K562 treated with DMSO at 1 percent for 24 hours (cell line): ENCODE results near the gene KCNH2. TPM values are rescaled to one million over a fixed set of nuclear protein-coding genes. Genes with fewer than 3 reads are reported as not detected.

ENCODE experiments used
- total RNA-seq: library from RNA; unstranded; fragments of 300-600 nt; gene quantifications from 2 replicates; pipeline ENCODE4 v1.2.3, GENCODE V29; 2022; ENCODE audit warnings: low read depth; ENCODE audit not compliant: insufficient read depth

Gene KCNH2, protein sequence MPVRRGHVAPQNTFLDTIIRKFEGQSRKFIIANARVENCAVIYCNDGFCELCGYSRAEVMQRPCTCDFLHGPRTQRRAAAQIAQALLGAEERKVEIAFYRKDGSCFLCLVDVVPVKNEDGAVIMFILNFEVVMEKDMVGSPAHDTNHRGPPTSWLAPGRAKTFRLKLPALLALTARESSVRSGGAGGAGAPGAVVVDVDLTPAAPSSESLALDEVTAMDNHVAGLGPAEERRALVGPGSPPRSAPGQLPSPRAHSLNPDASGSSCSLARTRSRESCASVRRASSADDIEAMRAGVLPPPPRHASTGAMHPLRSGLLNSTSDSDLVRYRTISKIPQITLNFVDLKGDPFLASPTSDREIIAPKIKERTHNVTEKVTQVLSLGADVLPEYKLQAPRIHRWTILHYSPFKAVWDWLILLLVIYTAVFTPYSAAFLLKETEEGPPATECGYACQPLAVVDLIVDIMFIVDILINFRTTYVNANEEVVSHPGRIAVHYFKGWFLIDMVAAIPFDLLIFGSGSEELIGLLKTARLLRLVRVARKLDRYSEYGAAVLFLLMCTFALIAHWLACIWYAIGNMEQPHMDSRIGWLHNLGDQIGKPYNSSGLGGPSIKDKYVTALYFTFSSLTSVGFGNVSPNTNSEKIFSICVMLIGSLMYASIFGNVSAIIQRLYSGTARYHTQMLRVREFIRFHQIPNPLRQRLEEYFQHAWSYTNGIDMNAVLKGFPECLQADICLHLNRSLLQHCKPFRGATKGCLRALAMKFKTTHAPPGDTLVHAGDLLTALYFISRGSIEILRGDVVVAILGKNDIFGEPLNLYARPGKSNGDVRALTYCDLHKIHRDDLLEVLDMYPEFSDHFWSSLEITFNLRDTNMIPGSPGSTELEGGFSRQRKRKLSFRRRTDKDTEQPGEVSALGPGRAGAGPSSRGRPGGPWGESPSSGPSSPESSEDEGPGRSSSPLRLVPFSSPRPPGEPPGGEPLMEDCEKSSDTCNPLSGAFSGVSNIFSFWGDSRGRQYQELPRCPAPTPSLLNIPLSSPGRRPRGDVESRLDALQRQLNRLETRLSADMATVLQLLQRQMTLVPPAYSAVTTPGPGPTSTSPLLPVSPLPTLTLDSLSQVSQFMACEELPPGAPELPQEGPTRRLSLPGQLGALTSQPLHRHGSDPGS
- total RNA-seq, result 138 and 157 TPM in 2 replicates

DNA sequence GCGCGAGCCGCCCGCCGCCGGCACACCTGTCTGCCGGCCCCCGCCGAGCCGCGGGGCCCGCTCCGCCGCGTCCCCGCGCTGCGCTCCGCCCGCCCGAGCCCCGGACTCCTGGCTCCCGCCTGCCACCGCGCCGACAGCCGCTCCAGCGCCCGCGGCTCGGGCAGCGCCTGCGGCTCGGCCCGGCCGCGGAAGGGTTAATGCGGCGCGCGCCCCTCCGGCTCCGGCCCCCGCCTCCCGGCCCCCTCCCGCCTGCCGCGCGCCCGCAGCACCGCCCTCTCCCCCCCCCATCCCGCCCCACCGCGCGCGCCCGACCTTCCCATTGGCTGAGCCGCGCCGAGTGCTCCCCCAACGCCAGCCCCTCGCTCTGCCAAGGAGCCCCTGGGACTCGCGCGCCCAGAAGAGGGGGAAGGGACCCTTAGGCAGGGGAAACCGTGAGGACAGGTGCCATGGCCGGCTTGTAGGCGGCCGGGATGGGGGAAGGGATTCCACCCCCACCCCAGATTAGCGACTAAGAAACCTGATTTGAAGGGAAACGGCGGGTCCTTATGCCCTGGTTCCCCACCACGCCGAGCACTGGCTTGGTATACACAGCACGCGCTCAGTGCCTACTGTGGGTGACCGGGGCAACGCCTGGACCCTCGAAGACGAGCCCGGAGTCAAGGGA, at the start of gene KCNH2:
Gene KCNH2 (minus strand): TSS at position 196 of the 664 bp plus-strand sequence. CDS start 408 bp downstream, outside the sequence.

DNA sequence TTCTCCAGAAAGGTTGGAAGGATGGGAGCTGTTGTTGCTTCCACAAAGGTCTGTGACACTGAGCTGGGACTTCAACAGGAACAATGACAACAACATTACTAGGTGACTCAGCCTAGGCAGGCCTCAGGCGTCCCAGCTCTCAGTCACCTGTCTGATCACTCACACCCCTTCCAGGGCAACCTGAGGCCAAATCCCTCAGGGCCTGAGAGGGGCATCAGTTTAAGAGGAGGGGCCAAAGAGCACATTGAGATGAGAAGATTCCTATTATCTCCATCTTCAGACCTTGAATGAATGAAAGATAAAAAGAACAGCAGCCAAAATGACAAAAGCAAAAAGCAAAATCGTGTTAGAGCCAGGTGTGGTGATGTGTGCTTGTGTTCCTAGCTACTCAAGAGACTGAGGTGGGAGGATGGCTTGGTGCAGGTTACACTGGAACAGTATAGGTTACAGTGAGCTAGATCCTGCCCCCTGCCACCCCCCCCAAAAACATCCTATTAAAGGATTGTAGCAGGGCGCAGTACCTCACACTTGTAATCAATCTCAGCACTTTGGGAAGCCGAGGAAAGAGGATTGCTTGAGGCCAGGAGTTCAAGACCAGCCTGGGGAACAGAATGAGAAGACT, 46.4 kb upstream of the KCNH2 start, which contains the start of gene ATG9B:
Gene ATG9B (minus strand): TSS at position 60 of the 622 bp plus-strand sequence. CDS start 71 bp downstream, outside the sequence.

DNA sequence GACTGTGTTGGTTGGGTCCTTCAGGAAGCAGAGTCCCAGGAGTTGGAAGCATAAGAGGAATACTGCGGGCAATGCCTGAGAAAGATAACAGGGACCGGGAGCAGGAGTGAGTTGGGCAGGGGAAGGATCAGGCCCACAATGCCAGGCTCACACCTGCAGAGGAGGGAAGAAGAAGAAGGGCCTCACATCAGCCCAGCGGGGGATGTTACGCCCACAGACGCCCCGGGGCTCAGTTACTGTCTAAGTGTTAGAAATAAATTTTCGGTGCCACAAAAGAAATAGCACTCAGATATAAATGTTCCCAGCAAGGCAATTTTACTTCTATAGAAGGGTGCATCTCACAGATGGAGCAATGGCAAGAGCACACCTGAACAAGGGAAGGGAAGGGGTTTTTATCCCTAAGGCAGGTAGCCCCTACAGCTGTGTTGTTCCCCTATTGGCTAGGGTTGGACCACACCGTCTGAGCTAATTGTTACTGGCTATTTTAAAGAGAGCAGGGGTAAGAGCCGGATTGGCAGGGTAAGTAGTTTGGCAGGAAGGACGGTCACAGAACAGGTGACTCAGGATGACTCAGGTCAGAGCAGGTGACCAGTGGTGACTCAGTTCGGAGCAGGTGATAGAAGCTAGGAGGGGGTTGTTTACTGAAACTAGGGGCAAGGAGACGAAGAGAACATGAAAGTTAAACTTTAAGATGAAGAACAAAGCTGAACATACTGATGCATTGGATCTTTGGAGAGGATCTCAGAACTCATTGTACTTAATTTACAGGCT, 12.5 kb upstream of the KCNH2 start, which contains the start of gene NOS3:
Gene NOS3 (plus strand): TSS at position 602 of the 771 bp plus-strand sequence. CDS start 2,787 bp downstream, outside the sequence.

Other genes with a start within 250 kb of the KCNH2 start
- gene GIMAP5, start 240.9 kb downstream of the KCNH2 start, total RNA-seq, result 2.3 and 3.4 TPM in 2 replicates
- gene TMEM176B, start 178.0 kb downstream of the KCNH2 start, total RNA-seq, result 1.3 and 3.0 TPM in 2 replicates
- gene TMEM176A, start 177.6 kb downstream of the KCNH2 start, total RNA-seq, result 1.9 and 2.6 TPM in 2 replicates
- gene AOC1, start 125.8 kb downstream of the KCNH2 start, total RNA-seq, result not detected in 2 replicates
- gene NOS3, start 12.7 kb upstream of the KCNH2 start, total RNA-seq, result 91.7 and 109 TPM in 2 replicates
- 5.4 and 7.1 TPM in 2 replicates for gene ATG9B, start 46.2 kb upstream of the KCNH2 start, total RNA-seq
- gene ABCB8, start 50.1 kb upstream of the KCNH2 start, total RNA-seq, result 51.8 and 53.5 TPM in 2 replicates
- gene ASIC3, start 70.2 kb upstream of the KCNH2 start, total RNA-seq, result 11.0 and 13.6 TPM in 2 replicates
- 47.3 and 50.2 TPM in 2 replicates for gene CDK5, start 79.6 kb upstream of the KCNH2 start, total RNA-seq
- 348 and 378 TPM in 2 replicates for gene SLC4A2, start 81.3 kb upstream of the KCNH2 start, total RNA-seq
- gene FASTK, start 102.5 kb upstream of the KCNH2 start, total RNA-seq, result 144 and 155 TPM in 2 replicates
- gene TMUB1, start 105.2 kb upstream of the KCNH2 start, total RNA-seq, result 309 and 332 TPM in 2 replicates
- 112 and 114 TPM in 2 replicates for gene AGAP3, start 108.2 kb upstream of the KCNH2 start, total RNA-seq
- gene GBX1, start 189.4 kb upstream of the KCNH2 start, total RNA-seq, result not detected in 2 replicates
- gene ASB10, start 208.9 kb upstream of the KCNH2 start, total RNA-seq, result not detected in 2 replicates
- not detected in 2 replicates for gene H2BK1, start 232.2 kb upstream of the KCNH2 start, total RNA-seq
- gene ABCF2, start 248.9 kb upstream of the KCNH2 start, total RNA-seq, result 51.5 and 53.2 TPM in 2 replicates